ENCODE data around the gene SPOCK1. TPM values are rescaled to one million over a fixed set of nuclear protein-coding genes. Genes with fewer than 3 reads are reported as not detected.
"Not testable (repeated sequence)": the region's sequence is repeated elsewhere in the genome, so short reads cannot be mapped to it uniquely, and the experiment has no call there.

The SPOCK1 gene
- total and polyA plus RNA-seq, 4 donors = 0.48 to 4.5 (median 0.69) TPM

- ATAC-seq (ENCODE audit: insufficient read depth, low FRiP score) = no peak
Measured at GRCh38 chr5:137392261-137392660, 106.9 kb downstream of the SPOCK1 start.

GRCh38 chr5:137391044-137391443 lies 108.1 kb downstream of the SPOCK1 start:
- H3K4me3 ChIP-seq; H3K9ac ChIP-seq (ENCODE audit: insufficient read depth in 1 of 2, low read length in 2 of 2); H3K27me3 ChIP-seq (ENCODE audit: control insufficient read depth in 3 of 3, insufficient read depth in 3 of 3, low read length in 2 of 3); H3K36me3 ChIP-seq (ENCODE audit: control insufficient read depth in 4 of 4, insufficient read depth in 4 of 4, low read length in 4 of 4); DNase-seq; H3K4me1 ChIP-seq (ENCODE audit: control insufficient read depth in 5 of 5, insufficient read depth in 5 of 5, low read length in 5 of 5); H3K27ac ChIP-seq (ENCODE audit: low read depth in 1 of 2, low read length in 1 of 2); ATAC-seq (ENCODE audit: insufficient read depth, low FRiP score); H3K9me3 ChIP-seq (ENCODE audit: control insufficient read depth in 4 of 4, insufficient read depth in 3 of 4, low read length in 3 of 4): not testable (repeated sequence)
- 89 to 91% methylated on average over 7 of the region's 7 CpGs for WGBS, 2 donors

More at GRCh38 chr5:137392261-137392660, 106.9 kb downstream of the SPOCK1 start:
- H3K36me3 ChIP-seq (ENCODE audit: control insufficient read depth in 4 of 4, insufficient read depth in 4 of 4, low read length in 4 of 4) = no peaks in the 10 kb centered on the region
- 87 to 88% methylated on average over 4 of the region's 4 CpGs for WGBS, 2 donors
- peaks cover 0 to 4% (median 0%) of the 10 kb centered on the region in 3 donors for H3K27me3 ChIP-seq (ENCODE audit: control insufficient read depth in 3 of 3, insufficient read depth in 3 of 3, low read length in 2 of 3)
- H3K27ac ChIP-seq (ENCODE audit: low read depth in 1 of 2, low read length in 1 of 2) = no peak overlapping the region
- no peak for DNase-seq
- H3K9ac ChIP-seq (ENCODE audit: insufficient read depth in 1 of 2, low read length in 2 of 2) = no peak overlapping the region
- TF ChIP-seq CTCF (IDR thresholded peaks at IDR 0.05; ENCODE audit: control extremely low read depth, extremely low read depth) = no peak
- no peak overlapping the region for H3K4me3 ChIP-seq
- no peaks in the 10 kb centered on the region for H3K4me1 ChIP-seq (ENCODE audit: control insufficient read depth in 5 of 5, insufficient read depth in 5 of 5, low read length in 5 of 5)
- peaks cover 0 to 4% (median 0%) of the 10 kb centered on the region in 4 donors for H3K9me3 ChIP-seq (ENCODE audit: control insufficient read depth in 4 of 4, insufficient read depth in 3 of 4, low read length in 3 of 4)

- H3K36me3 ChIP-seq (ENCODE audit: control insufficient read depth in 4 of 4, insufficient read depth in 4 of 4, low read length in 4 of 4) = no peaks in the 10 kb centered on the region
- H3K27ac ChIP-seq (ENCODE audit: low read depth in 1 of 2, low read length in 1 of 2) = no peak overlapping the region
- TF ChIP-seq CTCF (IDR thresholded peaks at IDR 0.05; ENCODE audit: control extremely low read depth, extremely low read depth) = no peak
- H3K27me3 ChIP-seq (ENCODE audit: control insufficient read depth in 3 of 3, insufficient read depth in 3 of 3, low read length in 2 of 3) = peaks cover 0 to 4% (median 0%) of the 10 kb centered on the region in 3 donors
- no peaks in the 10 kb centered on the region for H3K4me1 ChIP-seq (ENCODE audit: control insufficient read depth in 5 of 5, insufficient read depth in 5 of 5, low read length in 5 of 5)
- DNase-seq (no peak), ATAC-seq (ENCODE audit: insufficient read depth, low FRiP score) (no peak)
- H3K9ac ChIP-seq (ENCODE audit: insufficient read depth in 1 of 2, low read length in 2 of 2) = no peak overlapping the region
- peaks cover 0 to 2% (median 0%) of the 10 kb centered on the region in 4 donors for H3K9me3 ChIP-seq (ENCODE audit: control insufficient read depth in 4 of 4, insufficient read depth in 3 of 4, low read length in 3 of 4)
- H3K4me3 ChIP-seq = no peak overlapping the region
- WGBS, 2 donors = 72 to 84% methylated on average over 1 of the region's 1 CpG
Measured at GRCh38 chr5:137389042-137389441, 110.1 kb downstream of the SPOCK1 start.

GRCh38 chr5:137385064-137385463 lies 114.1 kb downstream of the SPOCK1 start:
- DNase-seq (no peak), ATAC-seq (ENCODE audit: insufficient read depth, low FRiP score) (no peak)
- Histone ChIP-seq H3K27me3 (ENCODE audit: control insufficient read depth in 3 of 3, insufficient read depth in 3 of 3, low read length in 2 of 3) (no peaks in the 10 kb centered on the region), H3K4me3 (no peak overlapping the region), H3K9ac (ENCODE audit: insufficient read depth in 1 of 2, low read length in 2 of 2) (no peak overlapping the region), H3K4me1 (ENCODE audit: control insufficient read depth in 5 of 5, insufficient read depth in 5 of 5, low read length in 5 of 5) (no peaks in the 10 kb centered on the region), H3K36me3 (ENCODE audit: control insufficient read depth in 4 of 4, insufficient read depth in 4 of 4, low read length in 4 of 4) (no peaks in the 10 kb centered on the region), H3K27ac (ENCODE audit: low read depth in 1 of 2, low read length in 1 of 2) (no peak overlapping the region), H3K9me3 (ENCODE audit: control insufficient read depth in 4 of 4, insufficient read depth in 3 of 4, low read length in 3 of 4) (peaks cover 0 to 12% (median 0%) of the 10 kb centered on the region in 4 donors)
- TF ChIP-seq CTCF (IDR thresholded peaks at IDR 0.05; ENCODE audit: control extremely low read depth, extremely low read depth) = no peak
- 48 to 74% methylated on average over 1 of the region's 1 CpG for WGBS, 2 donors
